ENCODE results near the gene SMARCA2.

The SMARCA2 gene

GRCh38 chr9:2196757-2197156, 181.6 kb downstream of the SMARCA2 start:
- peaks cover 2% of the 10 kb centered on the region; the same call in 1 of the 2 replicates for H3K36me3 ChIP-seq (ENCODE audit: control insufficient read depth, insufficient read depth, low read length)

GRCh38 chr9:2198956-2199635, 183.9 kb downstream of the SMARCA2 start:
- Histone ChIP-seq H3K9ac (ENCODE audit: low read depth, low read length) (no peak overlapping the region), H3K27me3 (ENCODE audit: control insufficient read depth, insufficient read depth, low read length) (no peaks in the 10 kb centered on the region), H3K4me3 (ENCODE audit: low read depth, low read length) (no peak overlapping the region), H3K36me3 (ENCODE audit: control insufficient read depth, insufficient read depth, low read length) (peaks cover 2% of the 10 kb centered on the region; the same call in 1 of the 2 replicates), H3K4me1 (ENCODE audit: control insufficient read depth, insufficient read depth, low read length) (peaks cover 13% of the 10 kb centered on the region), H3K27ac (ENCODE audit: low read depth, low read length) (no peak overlapping the region), H3K9me3 (ENCODE audit: control insufficient read depth, insufficient read depth, low read length) (peaks cover 25% of the 10 kb centered on the region)

More at GRCh38 chr9:2196757-2197156, 181.6 kb downstream of the SMARCA2 start:
- Histone ChIP-seq H3K4me1 (ENCODE audit: control insufficient read depth, insufficient read depth, low read length) (peaks cover 5% of the 10 kb centered on the region; the same call in 1 of the 2 replicates), H3K9me3 (ENCODE audit: control insufficient read depth, insufficient read depth, low read length) (peaks cover 25% of the 10 kb centered on the region), H3K4me3 (ENCODE audit: low read depth, low read length) (no peak overlapping the region), H3K27me3 (ENCODE audit: control insufficient read depth, insufficient read depth, low read length) (no peaks in the 10 kb centered on the region), H3K9ac (ENCODE audit: low read depth, low read length) (no peak overlapping the region), H3K27ac (ENCODE audit: low read depth, low read length) (no peak overlapping the region)

- Histone ChIP-seq H3K36me3 (ENCODE audit: control insufficient read depth, insufficient read depth, low read length) (peaks cover 2% of the 10 kb centered on the region; the same call in 1 of the 2 replicates), H3K27ac (ENCODE audit: low read depth, low read length) (peak overlapping the region; percentile 67), H3K9ac (ENCODE audit: low read depth, low read length) (no peak overlapping the region), H3K4me1 (ENCODE audit: control insufficient read depth, insufficient read depth, low read length) (peaks cover 13% of the 10 kb centered on the region), H3K4me3 (ENCODE audit: low read depth, low read length) (no peak overlapping the region), H3K9me3 (ENCODE audit: control insufficient read depth, insufficient read depth, low read length) (peaks cover 25% of the 10 kb centered on the region), H3K27me3 (ENCODE audit: control insufficient read depth, insufficient read depth, low read length) (no peaks in the 10 kb centered on the region)
Measured at GRCh38 chr9:2199999-2200796, 185.1 kb downstream of the SMARCA2 start.

- Histone ChIP-seq H3K27ac (ENCODE audit: low read depth, low read length) (no peak overlapping the region), H3K9me3 (ENCODE audit: control insufficient read depth, insufficient read depth, low read length) (no peaks in the 10 kb centered on the region), H3K27me3 (ENCODE audit: control insufficient read depth, insufficient read depth, low read length) (no peaks in the 10 kb centered on the region), H3K4me3 (ENCODE audit: low read depth, low read length) (no peak overlapping the region), H3K4me1 (ENCODE audit: control insufficient read depth, insufficient read depth, low read length) (no peaks in the 10 kb centered on the region), H3K36me3 (ENCODE audit: control insufficient read depth, insufficient read depth, low read length) (no peaks in the 10 kb centered on the region), H3K9ac (ENCODE audit: low read depth, low read length) (no peak overlapping the region)
Measured at GRCh38 chr9:2208465-2208864, 193.3 kb downstream of the SMARCA2 start.

GRCh38 chr9:2208991-2209390, 193.8 kb downstream of the SMARCA2 start:
- Histone ChIP-seq H3K4me1 (ENCODE audit: control insufficient read depth, insufficient read depth, low read length) (no peaks in the 10 kb centered on the region), H3K27ac (ENCODE audit: low read depth, low read length) (no peak overlapping the region), H3K9me3 (ENCODE audit: control insufficient read depth, insufficient read depth, low read length) (no peaks in the 10 kb centered on the region), H3K4me3 (ENCODE audit: low read depth, low read length) (no peak overlapping the region), H3K9ac (ENCODE audit: low read depth, low read length) (no peak overlapping the region), H3K27me3 (ENCODE audit: control insufficient read depth, insufficient read depth, low read length) (no peaks in the 10 kb centered on the region), H3K36me3 (ENCODE audit: control insufficient read depth, insufficient read depth, low read length) (no peaks in the 10 kb centered on the region)

- Histone ChIP-seq H3K36me3 (ENCODE audit: control insufficient read depth, insufficient read depth, low read length) (no peaks in the 10 kb centered on the region), H3K9me3 (ENCODE audit: control insufficient read depth, insufficient read depth, low read length) (no peaks in the 10 kb centered on the region), H3K9ac (ENCODE audit: low read depth, low read length) (no peak overlapping the region), H3K27me3 (ENCODE audit: control insufficient read depth, insufficient read depth, low read length) (no peaks in the 10 kb centered on the region), H3K4me1 (ENCODE audit: control insufficient read depth, insufficient read depth, low read length) (no peaks in the 10 kb centered on the region), H3K27ac (ENCODE audit: low read depth, low read length) (no peak overlapping the region), H3K4me3 (ENCODE audit: low read depth, low read length) (no peak overlapping the region)
Measured at GRCh38 chr9:2209400-2209799, 194.3 kb downstream of the SMARCA2 start.

GRCh38 chr9:2210201-2210600, 195.1 kb downstream of the SMARCA2 start:
- H3K36me3 ChIP-seq (ENCODE audit: control insufficient read depth, insufficient read depth, low read length) = no peaks in the 10 kb centered on the region
- H3K9me3 ChIP-seq (ENCODE audit: control insufficient read depth, insufficient read depth, low read length) = no peaks in the 10 kb centered on the region
- H3K4me1 ChIP-seq (ENCODE audit: control insufficient read depth, insufficient read depth, low read length) = no peaks in the 10 kb centered on the region
- no peak overlapping the region for H3K27ac ChIP-seq (ENCODE audit: low read depth, low read length)
- H3K27me3 ChIP-seq (ENCODE audit: control insufficient read depth, insufficient read depth, low read length) = no peaks in the 10 kb centered on the region
- no peak overlapping the region for H3K9ac ChIP-seq (ENCODE audit: low read depth, low read length)
- no peak overlapping the region for H3K4me3 ChIP-seq (ENCODE audit: low read depth, low read length)

GRCh38 chr9:2213830-2214468, 198.8 kb downstream of the SMARCA2 start:
- Histone ChIP-seq H3K4me1 (ENCODE audit: control insufficient read depth, insufficient read depth, low read length) (no peaks in the 10 kb centered on the region), H3K9me3 (ENCODE audit: control insufficient read depth, insufficient read depth, low read length) (no peaks in the 10 kb centered on the region), H3K4me3 (ENCODE audit: low read depth, low read length) (no peak overlapping the region), H3K27ac (ENCODE audit: low read depth, low read length) (no peak overlapping the region), H3K9ac (ENCODE audit: low read depth, low read length) (no peak overlapping the region), H3K36me3 (ENCODE audit: control insufficient read depth, insufficient read depth, low read length) (no peaks in the 10 kb centered on the region), H3K27me3 (ENCODE audit: control insufficient read depth, insufficient read depth, low read length) (no peaks in the 10 kb centered on the region)

GRCh38 chr9:2214707-2215106, 199.6 kb downstream of the SMARCA2 start:
- H3K9me3 ChIP-seq (ENCODE audit: control insufficient read depth, insufficient read depth, low read length) = no peaks in the 10 kb centered on the region
- no peaks in the 10 kb centered on the region for H3K36me3 ChIP-seq (ENCODE audit: control insufficient read depth, insufficient read depth, low read length)
- no peaks in the 10 kb centered on the region for H3K4me1 ChIP-seq (ENCODE audit: control insufficient read depth, insufficient read depth, low read length)
- H3K4me3 ChIP-seq (ENCODE audit: low read depth, low read length) = no peak overlapping the region
- no peak overlapping the region for H3K9ac ChIP-seq (ENCODE audit: low read depth, low read length)
- no peaks in the 10 kb centered on the region for H3K27me3 ChIP-seq (ENCODE audit: control insufficient read depth, insufficient read depth, low read length)
- H3K27ac ChIP-seq (ENCODE audit: low read depth, low read length) = no peak overlapping the region

GRCh38 chr9:2215921-2216441, 200.8 kb downstream of the SMARCA2 start:
- H3K9ac ChIP-seq (ENCODE audit: low read depth, low read length) = no peak overlapping the region

More at GRCh38 chr9:2215921-2216441, 200.8 kb downstream of the SMARCA2 start:
- Histone ChIP-seq H3K4me3 (ENCODE audit: low read depth, low read length) (no peak overlapping the region), H3K36me3 (ENCODE audit: control insufficient read depth, insufficient read depth, low read length) (no peaks in the 10 kb centered on the region), H3K27ac (ENCODE audit: low read depth, low read length) (no peak overlapping the region), H3K9me3 (ENCODE audit: control insufficient read depth, insufficient read depth, low read length) (no peaks in the 10 kb centered on the region), H3K4me1 (ENCODE audit: control insufficient read depth, insufficient read depth, low read length) (no peaks in the 10 kb centered on the region), H3K27me3 (ENCODE audit: control insufficient read depth, insufficient read depth, low read length) (no peaks in the 10 kb centered on the region)

Measured in HUES48 (cell line).